Neural progenitor cell (in vitro differentiated cells): ENCODE data around the gene MED31.

Source experiments
- EZH2 ChIP-seq: fragments of 200-600 bp; sonication (generic); IDR thresholded peaks from 2 replicates; pipeline ENCODE4 v1.6.1; 2017; ENCODE audit warnings: antibody characterized with exemption, mild to moderate bottlenecking, moderate library complexity
- EZH2phosphoT487 ChIP-seq: fragments of 200-600 bp; sonication (generic); IDR thresholded peaks from 2 replicates; pipeline ENCODE4 v1.6.1; 2017; ENCODE audit warnings: antibody characterized with exemption
- TF ChIP-seq, protein P1 (sequence below): fragments of 200-600 bp; sonication (generic); IDR thresholded peaks from 2 replicates; pipeline ENCODE4 v1.5.1; 2017; ENCODE audit warnings: antibody characterized with exemption, mild to moderate bottlenecking

DNA sequence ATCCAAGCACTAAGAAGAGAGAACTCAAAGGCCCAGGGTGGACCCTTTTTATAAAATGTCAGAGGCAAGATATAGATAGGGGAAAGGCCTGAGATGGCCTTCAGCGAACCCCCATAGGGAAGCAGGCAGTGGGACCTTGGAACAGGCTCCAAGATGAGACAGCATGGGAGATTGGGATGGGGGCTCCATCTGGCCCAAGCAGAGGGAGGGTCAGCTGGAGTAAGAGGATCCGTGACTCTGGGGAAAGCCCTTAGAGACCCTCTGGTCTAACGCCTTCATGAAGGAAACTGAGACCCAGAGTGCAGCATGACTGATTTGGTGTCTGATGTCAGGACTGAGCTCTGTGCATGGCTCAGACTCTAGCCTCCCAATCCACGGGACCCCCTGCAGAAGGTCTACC lies 30.9 kb upstream of the MED31 start:
- TF ChIP-seq, protein P1, sequence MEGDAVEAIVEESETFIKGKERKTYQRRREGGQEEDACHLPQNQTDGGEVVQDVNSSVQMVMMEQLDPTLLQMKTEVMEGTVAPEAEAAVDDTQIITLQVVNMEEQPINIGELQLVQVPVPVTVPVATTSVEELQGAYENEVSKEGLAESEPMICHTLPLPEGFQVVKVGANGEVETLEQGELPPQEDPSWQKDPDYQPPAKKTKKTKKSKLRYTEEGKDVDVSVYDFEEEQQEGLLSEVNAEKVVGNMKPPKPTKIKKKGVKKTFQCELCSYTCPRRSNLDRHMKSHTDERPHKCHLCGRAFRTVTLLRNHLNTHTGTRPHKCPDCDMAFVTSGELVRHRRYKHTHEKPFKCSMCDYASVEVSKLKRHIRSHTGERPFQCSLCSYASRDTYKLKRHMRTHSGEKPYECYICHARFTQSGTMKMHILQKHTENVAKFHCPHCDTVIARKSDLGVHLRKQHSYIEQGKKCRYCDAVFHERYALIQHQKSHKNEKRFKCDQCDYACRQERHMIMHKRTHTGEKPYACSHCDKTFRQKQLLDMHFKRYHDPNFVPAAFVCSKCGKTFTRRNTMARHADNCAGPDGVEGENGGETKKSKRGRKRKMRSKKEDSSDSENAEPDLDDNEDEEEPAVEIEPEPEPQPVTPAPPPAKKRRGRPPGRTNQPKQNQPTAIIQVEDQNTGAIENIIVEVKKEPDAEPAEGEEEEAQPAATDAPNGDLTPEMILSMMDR = no peak
- TF ChIP-seq EZH2phosphoT487 (no peak), EZH2 (no peak)
